ENCODE results near the gene SPAG16. TPM values are rescaled to one million over a fixed set of nuclear protein-coding genes. Genes with fewer than 3 reads are reported as not detected.

Gene SPAG16
- total RNA-seq = 10.9 TPM
- long read RNA-seq, transcript SPAG16-207 (5 exons, 1,250 nt) = major isoform, 9 of 14 reads
- long read RNA-seq, partial matches to known transcripts = 0 of 14 reads
- long read RNA-seq, other reads (novel, unspliced or antisense) = 5 of 14 reads

DNA sequence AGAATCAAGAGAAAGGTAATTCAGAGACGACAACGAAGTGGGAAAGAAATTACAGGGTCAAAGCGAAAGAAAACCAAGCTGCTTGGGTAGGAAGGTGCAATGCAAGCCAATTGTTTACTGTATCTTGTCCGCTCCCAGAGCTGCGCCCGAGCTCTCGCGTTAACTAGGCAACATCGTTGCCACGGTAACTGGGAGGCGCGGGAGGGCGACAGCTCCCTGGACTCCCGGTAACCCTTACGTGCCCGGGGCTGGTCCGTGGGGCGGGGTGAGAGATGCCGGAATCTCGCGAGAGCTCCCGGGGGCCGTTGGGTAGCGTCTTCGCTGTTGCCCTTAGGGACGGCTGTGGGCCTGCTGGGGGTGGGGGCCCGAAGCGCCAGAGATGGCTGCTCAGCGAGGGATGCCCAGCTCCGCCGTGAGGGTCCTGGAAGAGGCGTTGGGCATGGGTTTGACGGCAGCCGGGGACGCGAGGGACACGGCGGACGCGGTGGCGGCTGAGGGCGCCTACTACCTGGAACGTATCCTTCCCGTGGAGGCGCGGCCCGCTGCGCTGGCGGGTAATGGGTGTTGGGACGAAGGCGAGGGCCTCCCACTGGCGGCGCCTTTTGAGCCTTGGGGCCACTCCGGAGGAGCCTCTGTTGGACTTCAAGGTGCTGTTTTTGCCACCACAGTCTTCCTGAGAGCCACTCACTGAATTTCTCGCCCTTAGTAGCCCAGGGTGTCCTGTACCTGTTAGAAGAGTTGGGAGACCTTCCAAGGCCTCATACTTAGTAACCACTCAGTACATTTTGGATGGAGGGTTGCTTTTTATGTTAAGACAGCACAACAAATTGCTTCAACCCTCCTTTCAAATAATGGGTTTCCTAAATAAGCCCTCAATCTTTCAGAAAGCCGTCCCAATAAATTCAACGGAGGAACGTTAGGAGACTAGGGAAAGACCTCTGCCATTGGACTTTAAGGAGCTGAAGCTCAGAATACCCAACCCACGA is at the start of gene SPAG16:
Gene SPAG16, plus strand, starts transcription at position 360 of the 986 bp plus-strand sequence.
- DNase-seq (ENCODE audit: low spot score) = peak; percentile 98

DNA sequence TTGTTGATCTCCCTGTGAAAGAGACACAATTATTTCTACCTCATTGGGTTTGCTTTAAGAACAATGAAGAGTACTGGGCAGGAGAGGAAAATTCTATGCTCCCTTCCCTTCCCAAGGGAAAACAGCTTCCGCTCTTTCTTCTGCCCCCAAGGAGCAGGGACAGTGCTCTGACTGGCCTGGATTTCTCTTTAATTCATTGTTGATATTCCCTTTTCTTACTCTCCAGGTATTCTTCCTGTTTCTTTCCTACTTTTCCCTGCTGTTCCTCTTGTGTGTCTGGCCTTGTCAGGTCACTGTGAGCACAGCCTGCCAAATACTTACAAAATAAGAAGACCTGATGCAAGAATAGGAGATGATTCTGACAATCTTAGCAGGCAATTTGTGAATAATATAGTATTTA is 49.6 kb upstream of the SPAG16 start:
- DNase-seq (ENCODE audit: low spot score) = no peak

DNA sequence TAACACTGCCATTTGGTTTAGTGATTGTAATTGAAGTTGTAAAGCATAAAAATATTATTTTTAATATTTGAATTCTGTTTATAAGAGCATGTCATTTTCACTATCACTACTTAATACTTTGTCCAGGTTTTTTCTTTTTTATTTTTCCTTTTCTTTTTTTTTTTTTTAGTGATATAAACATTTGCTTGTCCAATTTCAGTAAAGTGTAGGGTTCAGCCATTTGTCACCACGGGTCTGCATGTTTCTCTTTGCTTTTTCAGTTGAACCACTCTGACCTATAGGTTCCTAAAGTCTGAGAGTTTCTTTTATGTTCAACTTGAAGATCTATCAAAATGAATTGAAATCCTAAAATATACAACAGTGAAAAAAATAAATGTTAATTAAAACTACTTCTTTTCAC is 48.5 kb upstream of the SPAG16 start:
- no peak for DNase-seq (ENCODE audit: low spot score)

DNA sequence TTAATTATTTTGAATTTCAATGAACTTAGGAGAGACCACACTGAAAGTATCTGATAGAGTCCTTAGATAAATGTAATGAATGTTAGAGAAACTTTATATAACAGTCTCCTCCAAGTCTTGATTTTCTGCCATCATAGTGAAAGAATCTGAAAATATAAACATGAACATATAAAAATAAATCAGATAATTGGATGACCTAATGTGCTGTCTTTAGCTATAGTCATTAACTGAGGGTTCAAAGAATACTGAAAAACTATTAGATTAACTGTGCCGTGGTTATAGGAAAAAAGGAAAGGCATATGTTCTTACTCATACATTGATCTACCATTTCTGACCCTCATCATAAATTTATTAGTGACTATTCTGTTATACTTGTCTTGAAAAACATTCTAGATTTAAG is 47.0 kb upstream of the SPAG16 start:
- DNase-seq (ENCODE audit: low spot score) = no peak

DNA sequence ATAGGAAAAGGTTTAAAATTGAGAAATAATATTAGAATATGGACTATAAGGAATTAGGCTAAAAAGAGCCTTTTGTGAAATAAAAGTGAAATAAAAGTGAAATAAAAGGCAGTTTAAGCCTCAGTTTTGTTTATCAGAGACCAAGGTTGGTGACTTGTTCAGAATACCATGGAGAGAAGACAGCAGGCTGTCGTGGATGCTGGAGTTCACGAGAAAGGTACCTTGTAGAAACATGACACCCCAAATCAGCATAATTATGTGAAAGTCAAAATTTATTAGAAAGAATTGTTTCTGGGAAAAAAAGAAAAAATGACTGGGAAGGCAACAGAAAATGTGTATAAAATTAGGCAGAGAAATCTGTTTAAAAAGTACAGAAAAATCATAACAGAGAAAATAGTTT is 46.5 kb upstream of the SPAG16 start:
- DNase-seq (ENCODE audit: low spot score) = no peak

DNA sequence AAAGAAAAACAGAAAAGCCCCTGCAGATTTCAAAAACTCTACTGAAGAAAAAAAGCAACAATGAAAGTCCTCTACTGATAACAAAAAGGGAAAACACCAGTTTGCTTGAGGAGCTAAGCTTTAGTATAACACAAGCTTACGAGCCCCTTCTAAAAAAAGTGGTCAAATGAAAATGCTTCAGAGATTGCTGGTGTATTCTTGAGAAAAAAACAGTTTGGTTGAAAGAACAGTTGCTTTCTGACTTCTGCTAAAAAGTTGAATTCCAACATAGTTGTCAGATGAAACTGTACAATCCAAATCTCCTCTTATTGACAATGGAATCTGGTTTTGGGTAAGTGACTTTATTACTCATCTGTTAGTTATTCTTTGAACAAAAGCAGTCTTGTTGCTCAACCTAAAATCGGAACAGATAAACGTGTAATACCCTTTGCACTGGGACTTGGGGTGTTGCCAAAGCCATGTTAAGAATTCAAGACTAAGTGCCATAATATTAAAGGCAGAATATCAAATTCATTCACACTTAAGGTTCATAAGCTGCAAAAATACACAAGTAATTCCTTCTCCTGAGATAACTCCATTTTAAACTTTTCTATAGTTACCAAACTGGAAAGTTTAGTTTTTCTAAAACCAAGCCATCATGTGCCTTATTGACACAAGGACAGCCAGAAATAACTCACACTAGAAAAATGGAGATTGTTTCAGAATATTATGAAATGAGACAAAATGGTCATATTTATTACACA is 45.3 kb upstream of the SPAG16 start:
- DNase-seq (ENCODE audit: low spot score) = no peak

DNA sequence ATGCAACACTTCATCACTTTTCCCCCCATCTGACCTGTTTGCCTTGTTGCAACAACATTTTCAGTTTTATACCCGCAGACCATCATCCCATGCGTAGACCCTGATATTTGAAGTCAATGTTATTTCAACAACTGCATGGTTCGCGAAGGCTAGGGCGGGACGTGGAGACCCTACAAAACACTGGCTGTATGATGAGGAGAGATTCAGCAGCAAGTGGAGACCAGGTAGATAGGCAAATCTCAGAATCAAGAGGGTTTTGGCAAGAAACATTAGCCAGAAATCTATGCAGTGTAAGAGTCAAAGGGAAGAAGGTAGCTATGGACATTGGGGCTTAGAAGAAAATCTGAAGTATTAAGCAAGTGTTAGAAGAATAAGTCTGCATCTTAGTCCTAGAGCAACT is 42.4 kb upstream of the SPAG16 start:
- no peak for DNase-seq (ENCODE audit: low spot score)

DNA sequence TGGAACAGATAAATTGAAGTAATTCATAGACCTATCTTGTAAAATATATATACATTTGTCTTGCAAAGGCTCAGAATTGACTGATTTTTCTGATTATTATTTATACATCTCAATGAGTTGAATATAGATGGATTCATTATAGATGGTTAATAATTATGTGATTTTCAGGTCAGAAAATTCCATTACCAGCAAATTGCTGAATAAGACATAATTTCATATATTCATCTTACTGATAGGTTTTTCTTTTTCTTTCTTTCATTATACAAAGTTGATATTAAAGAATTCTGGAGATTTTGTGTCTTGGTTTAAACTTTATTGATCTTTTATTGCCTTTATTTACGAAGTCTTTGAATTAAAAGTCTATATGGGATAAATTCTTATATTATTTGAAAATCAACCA is 41.6 kb upstream of the SPAG16 start:
- no peak for DNase-seq (ENCODE audit: low spot score)

DNA sequence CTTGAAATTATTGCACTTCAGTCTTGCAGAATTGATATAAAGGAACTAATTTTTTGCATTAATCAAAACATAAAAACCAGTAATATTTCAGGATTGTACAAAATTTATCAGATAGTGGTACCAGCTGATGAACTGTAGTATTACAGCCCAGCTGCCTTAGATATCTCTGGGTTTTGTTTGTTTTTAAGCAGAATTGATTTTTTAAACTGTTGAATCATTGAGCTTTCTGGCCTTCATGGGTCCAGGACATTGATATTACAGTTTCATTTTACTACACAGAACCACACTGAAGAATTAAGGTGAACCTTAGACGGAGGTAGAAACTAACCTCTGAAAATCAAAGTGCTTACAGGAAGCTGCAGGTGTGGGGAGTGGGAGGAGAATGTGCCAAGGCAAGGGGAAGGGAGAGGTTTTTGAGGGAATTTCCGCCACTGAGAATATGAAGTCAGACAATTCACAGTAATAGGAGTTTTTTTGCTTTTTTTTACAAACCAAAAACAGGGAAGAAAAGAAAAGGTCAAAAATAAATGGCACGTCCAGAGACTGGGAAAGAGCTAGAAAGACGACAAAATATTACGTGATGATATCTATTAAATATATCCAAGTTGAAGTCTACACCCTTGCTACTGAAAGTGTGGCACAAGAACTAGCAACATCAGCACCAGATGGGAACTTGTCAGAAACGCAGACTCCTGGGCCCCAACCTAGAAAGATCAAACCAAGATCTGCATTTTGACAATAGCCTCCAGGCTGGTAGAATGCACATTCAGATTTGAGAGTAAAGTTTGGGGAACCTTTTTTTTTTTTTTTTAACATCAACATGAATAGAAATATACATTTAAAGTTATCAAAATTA is 40.8 kb upstream of the SPAG16 start:
- DNase-seq (ENCODE audit: low spot score) = no peak

DNA sequence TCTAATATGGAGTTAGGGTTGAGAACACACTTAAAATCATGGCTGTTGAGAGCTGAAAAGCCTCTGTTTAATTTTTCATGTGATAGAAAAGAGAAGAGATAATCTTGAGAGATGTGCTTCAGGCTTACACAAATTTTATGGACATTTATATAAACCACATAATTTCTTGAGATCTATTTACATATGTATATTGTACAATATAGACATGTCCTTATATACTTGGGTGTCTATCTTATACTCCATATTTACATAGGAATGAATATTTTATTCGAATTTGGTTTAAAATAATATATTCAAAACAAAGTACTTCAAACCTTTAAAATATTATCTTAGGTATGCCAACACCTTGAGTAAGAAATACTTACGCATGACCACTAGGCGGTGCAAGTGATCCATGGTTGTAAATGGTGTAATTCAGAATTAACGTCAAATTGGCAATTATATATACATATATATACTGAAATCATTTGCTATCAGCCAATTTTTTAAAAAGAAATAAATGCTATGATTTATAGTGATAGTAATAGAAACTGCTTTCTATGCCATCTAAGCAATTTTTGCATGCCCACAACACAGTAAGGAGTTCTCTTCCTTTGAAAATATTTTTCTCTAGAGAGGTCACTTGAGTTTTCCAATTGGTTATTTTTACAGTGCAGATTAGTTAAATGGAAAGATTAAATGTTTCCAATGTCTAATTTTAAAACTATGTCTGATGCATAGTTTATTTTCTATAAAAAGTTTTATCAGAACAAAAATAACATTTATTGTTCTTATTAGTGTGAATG is 37.6 kb upstream of the SPAG16 start:
- DNase-seq (ENCODE audit: low spot score) = no peak

DNA sequence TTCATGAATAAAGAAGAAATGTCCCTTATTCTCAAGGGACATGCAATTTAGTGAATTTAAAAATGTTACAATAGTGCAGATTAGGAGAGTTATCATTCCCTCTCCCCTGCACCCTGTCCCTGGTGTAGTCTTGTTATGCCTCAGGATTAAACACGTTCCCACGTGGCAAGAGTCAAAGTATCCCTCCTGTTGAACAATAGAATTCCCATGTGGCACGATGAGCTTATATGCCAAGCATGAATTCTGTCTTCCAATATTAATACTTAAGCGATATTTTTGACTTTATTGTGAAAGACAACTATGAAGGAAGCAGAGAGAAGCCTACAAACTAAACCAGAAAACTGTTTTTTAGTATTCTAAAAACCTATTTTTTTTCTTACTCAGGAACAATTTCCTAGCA is 36.7 kb upstream of the SPAG16 start:
- no peak for DNase-seq (ENCODE audit: low spot score)

DNA sequence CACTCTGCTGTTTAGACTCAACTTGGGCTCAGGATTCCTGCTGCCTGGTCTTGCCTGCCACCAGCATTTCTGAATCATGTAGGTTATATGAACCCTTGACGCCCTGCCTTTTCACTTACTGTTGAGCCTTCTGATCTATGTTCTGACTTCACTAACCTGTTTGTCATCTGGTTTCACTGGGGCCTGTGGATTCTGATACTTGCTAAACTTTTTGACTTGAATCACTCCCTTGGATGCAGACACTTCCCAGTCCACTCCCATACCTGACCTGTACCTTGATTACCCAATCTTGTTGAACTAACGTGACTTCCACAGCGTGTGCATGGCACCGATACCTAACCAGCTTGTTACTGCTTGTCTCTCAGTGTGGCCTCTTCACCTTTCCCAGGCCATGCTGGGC is 35.6 kb upstream of the SPAG16 start:
- DNase-seq (ENCODE audit: low spot score) = no peak

DNA sequence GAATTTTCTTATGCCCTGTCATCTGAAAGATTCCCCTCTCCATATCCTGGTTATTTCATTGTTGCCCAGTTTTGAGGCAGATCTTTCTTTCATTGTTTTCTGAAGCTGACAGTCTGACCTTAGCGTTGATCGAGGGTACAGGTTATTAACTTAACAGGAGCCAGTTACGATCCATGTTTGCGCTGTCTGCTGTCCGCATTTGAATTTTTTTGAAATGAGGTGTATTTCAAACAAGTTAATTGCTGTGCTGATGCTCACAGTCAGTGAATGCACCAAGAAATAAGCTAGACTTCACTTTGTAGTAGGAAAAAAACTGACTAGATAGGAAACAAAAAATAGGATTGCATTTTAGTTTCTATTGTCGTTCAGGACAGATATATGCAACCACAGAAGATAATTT is 34.8 kb upstream of the SPAG16 start:
- no peak for DNase-seq (ENCODE audit: low spot score)

DNA sequence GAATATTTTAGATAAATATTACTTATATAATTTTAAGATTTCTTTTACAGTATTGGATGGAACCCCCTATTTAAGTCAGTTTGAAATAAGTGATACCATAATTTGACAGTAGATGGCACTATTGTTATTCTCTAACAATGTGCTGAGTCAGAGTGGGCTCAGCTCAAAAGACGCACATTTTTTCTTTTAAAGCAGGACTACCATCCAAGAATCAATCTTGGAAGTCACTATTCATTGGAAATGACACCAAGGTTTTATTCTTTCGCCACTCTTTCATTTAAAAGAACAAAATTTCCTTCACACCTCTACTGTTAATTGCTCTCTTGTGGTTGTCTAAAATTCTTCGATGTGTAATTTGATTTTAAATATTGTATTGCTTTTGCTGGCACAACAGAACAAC is 32.6 kb upstream of the SPAG16 start:
- DNase-seq (ENCODE audit: low spot score) = no peak

DNA sequence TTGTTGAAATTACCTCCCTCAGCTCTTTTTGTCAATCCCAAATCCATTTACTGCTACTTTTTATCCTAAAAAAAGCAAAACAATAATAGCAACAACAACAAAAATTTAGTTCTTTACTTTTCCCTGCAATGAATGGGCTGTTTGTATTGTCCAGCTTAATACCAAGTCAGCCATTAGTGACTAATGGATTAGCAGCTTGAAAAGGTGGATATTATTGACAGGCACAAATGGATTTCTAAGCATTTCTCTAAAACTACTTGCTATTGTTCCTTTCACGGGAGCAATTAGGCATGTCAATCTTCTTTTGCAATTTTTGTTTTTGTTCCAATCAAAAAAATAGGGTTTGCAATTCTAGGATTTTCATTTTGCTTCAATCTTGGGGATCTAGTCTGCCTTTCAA is 32.1 kb upstream of the SPAG16 start:
- DNase-seq (ENCODE audit: low spot score) = no peak

DNA sequence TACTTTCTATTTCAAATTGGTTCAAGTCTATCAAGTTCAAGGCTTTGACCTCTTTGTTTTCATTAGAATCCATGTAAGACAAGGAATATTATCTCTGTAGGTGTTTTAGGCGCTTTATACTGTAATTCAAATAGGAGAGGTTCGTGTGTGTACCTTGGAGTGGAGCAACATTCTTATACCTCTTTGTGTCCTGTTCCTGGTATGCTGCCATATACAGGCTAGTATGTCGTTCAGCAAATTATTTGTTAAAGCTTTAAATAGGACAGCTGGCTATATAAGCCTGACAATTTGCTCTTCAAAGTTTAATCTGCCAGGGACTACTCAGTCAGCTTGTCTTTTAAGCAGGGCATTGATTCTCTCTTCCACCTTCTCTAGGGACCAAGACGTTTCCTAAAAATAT is 31.1 kb upstream of the SPAG16 start:
- DNase-seq (ENCODE audit: low spot score) = no peak

DNA sequence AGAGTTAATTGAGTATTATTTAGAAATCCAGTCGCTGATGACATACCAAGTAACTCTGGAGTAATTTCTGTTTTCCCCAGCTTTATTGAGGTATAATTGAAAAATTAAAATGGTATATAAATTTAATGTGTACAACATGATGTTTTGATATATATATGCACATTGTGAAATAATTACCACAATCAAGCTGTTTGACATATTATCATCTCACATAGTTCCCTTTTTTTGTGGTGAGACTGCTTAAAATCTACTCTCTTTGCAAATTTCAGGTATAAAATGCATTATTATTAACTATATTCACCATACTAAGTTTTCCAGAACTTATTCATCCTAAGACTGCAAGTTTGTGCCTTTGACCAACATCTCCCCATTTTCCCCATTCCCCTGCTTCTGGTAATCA is 25.0 kb upstream of the SPAG16 start:
- no peak for DNase-seq (ENCODE audit: low spot score)

DNA sequence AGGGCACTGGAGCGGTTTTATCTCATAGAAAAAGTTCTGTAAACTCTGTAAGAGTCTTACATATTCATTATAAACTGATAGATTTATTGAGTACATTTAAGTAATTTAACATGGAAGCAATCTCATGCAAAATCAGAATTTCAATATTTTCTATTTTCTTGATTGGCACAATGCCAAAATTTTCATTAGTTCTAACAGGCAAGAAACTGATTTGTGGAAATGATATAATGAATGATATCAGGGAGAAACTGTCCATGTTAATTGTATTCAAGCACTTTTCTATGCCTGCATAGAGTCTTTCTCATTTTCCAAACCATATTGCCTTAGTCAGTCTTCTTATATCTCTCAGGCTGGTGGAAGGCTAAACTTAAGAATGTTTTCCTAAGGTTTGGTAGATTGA is 23.0 kb upstream of the SPAG16 start:
- no peak for DNase-seq (ENCODE audit: low spot score)

DNA sequence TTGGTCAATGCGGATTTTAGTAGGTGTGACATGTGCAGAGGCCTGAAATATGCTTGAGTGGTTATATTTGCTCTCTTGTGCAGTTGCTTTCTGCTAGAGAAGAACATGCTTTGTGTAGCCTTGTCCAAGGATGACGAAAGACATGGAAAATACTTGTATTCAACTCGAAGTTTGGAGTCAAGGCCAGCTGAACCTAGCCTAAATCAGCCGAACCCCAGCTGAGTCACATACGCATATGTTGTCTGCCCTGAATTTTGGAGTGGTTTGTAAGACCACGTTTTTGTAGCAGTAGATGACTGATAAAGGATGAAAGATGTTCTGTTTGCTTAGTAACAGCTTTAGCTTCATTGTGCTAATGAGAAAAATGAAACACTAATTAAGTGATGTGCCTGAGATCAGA is 22.5 kb upstream of the SPAG16 start:
- DNase-seq (ENCODE audit: low spot score) = no peak

DNA sequence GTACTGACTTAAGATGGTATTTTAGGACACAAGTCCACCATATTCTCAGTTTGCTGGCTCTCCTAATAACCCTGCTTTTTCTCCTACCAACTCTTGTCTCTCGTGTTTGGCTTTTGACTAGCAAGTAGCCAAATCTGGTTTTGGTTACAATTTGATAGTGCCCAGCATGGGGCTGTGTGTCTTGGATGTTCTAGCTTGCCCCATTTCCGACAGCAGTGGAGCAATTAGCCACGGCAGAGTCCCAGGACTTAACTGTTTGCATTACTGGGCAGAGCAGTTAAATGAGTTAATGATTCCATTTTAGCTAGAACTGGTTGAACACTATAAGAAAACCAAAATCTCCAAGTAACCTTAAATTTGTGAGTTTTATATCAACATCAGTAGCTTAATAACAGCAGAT is 18.6 kb upstream of the SPAG16 start:
- no peak for DNase-seq (ENCODE audit: low spot score)

DNA sequence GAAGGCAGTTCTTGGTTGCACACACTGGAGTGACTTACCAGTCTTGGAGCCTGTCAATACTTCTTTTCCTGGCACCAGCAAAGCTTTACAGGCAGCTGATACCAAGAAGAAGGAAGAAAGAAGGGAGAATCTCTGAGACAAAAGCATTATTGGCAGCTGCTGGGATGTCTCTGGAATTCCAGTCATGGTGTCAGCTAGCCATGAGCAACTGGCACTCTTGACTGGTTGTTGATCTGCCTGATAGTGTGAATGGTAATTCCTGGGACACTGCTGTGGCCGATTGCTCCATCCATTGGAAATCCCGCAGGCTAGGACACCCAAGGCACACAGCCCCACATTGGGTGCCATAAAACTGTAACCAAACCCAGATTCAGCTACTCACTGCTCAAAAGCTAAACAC is 17.8 kb upstream of the SPAG16 start:
- DNase-seq (ENCODE audit: low spot score) = no peak

All from mesenteric fat pad (tissue), 1 donor.